Small intestine (tissue), 7 donors: ENCODE data around the gene RETREG1. TPM values are rescaled to one million over a fixed set of nuclear protein-coding genes. Genes with fewer than 3 reads are reported as not detected.

ENCODE experiments used
- DNase-seq, 2 donors: peaks; one replicate each; pipeline versions ENCODE4 v3.0.0 to v3.0.0-alpha.2; 2013
- FAIRE-seq: peaks from 2 replicates; lab custom pipeline; 2012; peaks lifted over from hg19 to GRCh38; lab: Jason Lieb, UNC
- H3K27ac ChIP-seq, 3 donors: one replicate each; pipeline ENCODE4 v1.5.1; 2013; ENCODE audit warnings: low read length in 2 of 3, mild to moderate bottlenecking in 2 of 3, control low read depth in 1 of 3, inconsistent platforms in 1 of 3, low read depth in 1 of 3, moderate library complexity in 1 of 3
- H3K27me3 ChIP-seq, 3 donors: one replicate each; pipeline ENCODE4 v1.6.1; 2013; ENCODE audit warnings: low read length in 3 of 3, inconsistent platforms in 1 of 3; ENCODE audit not compliant: control insufficient read depth in 3 of 3, insufficient read depth in 3 of 3
- H3K36me3 ChIP-seq, 3 donors: one replicate each; pipeline ENCODE4 v1.6.1; 2013; ENCODE audit warnings: low read length in 3 of 3, inconsistent platforms in 1 of 3, low read depth in 1 of 3, mild to moderate bottlenecking in 1 of 3, moderate library complexity in 1 of 3; ENCODE audit not compliant: control insufficient read depth in 3 of 3, insufficient read depth in 2 of 3
- H3K4me1 ChIP-seq, 3 donors: one replicate each; pipeline ENCODE4 v1.6.1; 2013; ENCODE audit warnings: low read length in 2 of 3, inconsistent platforms in 1 of 3, low read depth in 1 of 3, mild to moderate bottlenecking in 1 of 3, moderate library complexity in 1 of 3; ENCODE audit not compliant: control insufficient read depth in 3 of 3, insufficient read depth in 2 of 3
- H3K4me3 ChIP-seq, 3 donors: one replicate each; pipeline ENCODE4 v1.5.1; 2013; ENCODE audit warnings: low read length in 3 of 3, control low read depth in 1 of 3, inconsistent platforms in 1 of 3, low read depth in 1 of 3, mild to moderate bottlenecking in 1 of 3, moderate library complexity in 1 of 3
- H3K9me3 ChIP-seq, 2 donors: one replicate each; pipeline ENCODE4 v1.6.1; 2013; ENCODE audit warnings: low read depth in 1 of 2, low read length in 1 of 2; ENCODE audit not compliant: control insufficient read depth in 2 of 2, insufficient read depth in 1 of 2
- whole genome bisulfite sequencing, 3 donors: extraction: QIAGEN DNeasy Blood & Tissue Kit; methylation state at CpG; one replicate each; pipeline ENCODE4 v1.1.7; 2013; 5-methylcytosine and 5-hydroxymethylcytosine counted together
- polyA plus RNA-seq, 4 donors: library from polyadenylated mRNA; stranded (reverse) in 3 of 4; unstranded in 1 of 4; fragments of 200-250 nt in 3 of 4; fragments of 120-200 nt in 1 of 4; gene quantifications; one replicate each; pipeline versions ENCODE4 v1.2.1 to v1.2.3, GENCODE V29; 2013
- donor health status: healthy with polysubstance abuse.
- donor health status: control.
- donor health status: control.
- donor health status: Bipolar disorder and iron deficiency.
- donor health status: healthy.

RETREG1 gene
- polyA plus RNA-seq, 4 donors: 9.5 to 36.0 (median 18.3) TPM

GRCh38 chr5:16536246-16536645 is 80.6 kb downstream of the RETREG1 start:
- no peak overlapping the region for H3K27ac ChIP-seq

DNA sequence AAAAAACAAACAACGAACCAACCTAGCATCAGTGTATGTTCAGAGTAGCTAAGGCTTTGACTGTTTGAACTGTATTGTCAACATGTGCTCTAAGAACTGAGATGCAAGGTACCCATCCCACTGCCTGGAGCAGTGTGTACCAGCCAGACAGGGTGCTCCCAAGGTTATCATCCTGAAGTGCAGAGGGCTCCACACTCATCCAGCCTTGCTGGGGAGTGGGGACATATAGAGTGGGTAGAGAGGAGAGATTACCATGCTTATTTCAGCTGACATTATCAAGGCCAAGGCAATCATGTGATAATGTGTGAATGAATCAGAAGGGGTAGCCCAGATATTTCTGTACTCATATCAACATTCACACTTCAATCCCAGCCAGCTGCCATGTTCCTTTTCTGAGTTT is 82.5 kb downstream of the RETREG1 start:
- no peaks in the 10 kb centered on the region for H3K36me3 ChIP-seq
- FAIRE-seq (no peak), DNase-seq (peak in 1 of 2 donors; percentile 46)
- H3K9me3 ChIP-seq: peaks cover 0 to 5% of the 10 kb centered on the region in 2 donors
- H3K4me1 ChIP-seq: peaks cover 0 to 31% (median 10%) of the 10 kb centered on the region in 3 donors
- no peaks in the 10 kb centered on the region for H3K27me3 ChIP-seq
- H3K4me3 ChIP-seq: no peak overlapping the region
- no peak overlapping the region for H3K27ac ChIP-seq
- 93 to 96% (median 95%) methylated on average over 1 of the region's 1 CpG for WGBS, 3 donors

More at GRCh38 chr5:16536246-16536645, 80.6 kb downstream of the RETREG1 start:
- FAIRE-seq (no peak), DNase-seq (peak in 1 of 2 donors; percentile 84)
- H3K9me3 ChIP-seq: peaks cover 0 to 5% of the 10 kb centered on the region in 2 donors
- peaks cover 0 to 17% (median 8%) of the 10 kb centered on the region in 3 donors for H3K4me1 ChIP-seq
- H3K27me3 ChIP-seq: no peaks in the 10 kb centered on the region
- H3K36me3 ChIP-seq: no peaks in the 10 kb centered on the region
- no peak overlapping the region for H3K4me3 ChIP-seq
- 21 to 63% (median 39%) methylated on average over 6 of the region's 6 CpGs for WGBS, 3 donors

DNA sequence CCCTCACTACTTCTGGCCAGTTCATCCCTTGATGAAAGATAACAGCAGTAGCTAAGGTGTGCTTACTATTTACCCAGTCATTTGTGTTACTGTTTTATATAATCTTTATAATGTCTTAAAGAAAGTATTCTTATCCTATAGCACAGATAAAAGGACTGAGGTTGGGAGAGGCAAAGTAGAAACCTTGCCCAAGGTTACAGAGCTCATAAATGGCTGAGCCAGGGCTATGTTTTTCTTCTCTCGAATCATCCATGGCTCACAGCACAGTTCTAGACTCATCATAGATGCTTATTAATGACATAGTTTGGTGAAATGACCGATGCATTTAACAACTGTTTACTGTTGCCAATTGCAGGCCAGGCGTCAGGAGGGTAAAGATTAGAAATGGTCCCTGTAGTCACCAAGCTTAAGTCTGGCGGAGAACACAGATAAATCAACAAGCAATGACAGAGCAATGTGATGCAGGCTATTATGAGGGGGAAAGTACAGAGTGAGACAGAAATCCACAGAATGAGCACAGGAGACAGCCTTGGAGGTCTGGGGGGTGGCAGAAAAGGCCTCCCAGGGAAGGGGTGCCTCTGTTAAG is 85.6 kb downstream of the RETREG1 start:
- 19 to 63% (median 45%) methylated on average over 4 of the region's 4 CpGs for WGBS, 3 donors
- no peak for FAIRE-seq

GRCh38 chr5:16529306-16529705 is 87.5 kb downstream of the RETREG1 start:
- WGBS, 3 donors: 12 to 60% (median 39%) methylated on average over 7 of the region's 7 CpGs
- peak; percentile 86 to 89 for DNase-seq
- Histone ChIP-seq H3K4me3 (no peak overlapping the region), H3K27ac (peak overlapping the region in 2 of 3 donors; percentile 33 to 62), H3K36me3 (peaks cover 0 to 4% (median 0%) of the 10 kb centered on the region in 3 donors), H3K9me3 (no peaks in the 10 kb centered on the region), H3K4me1 (peaks cover 0 to 31% (median 11%) of the 10 kb centered on the region in 3 donors), H3K27me3 (no peaks in the 10 kb centered on the region)
- FAIRE-seq: no peak

More for the DNA sequence above, 85.6 kb downstream of the RETREG1 start:
- Histone ChIP-seq H3K36me3 (peaks cover 0 to 4% (median 0%) of the 10 kb centered on the region in 3 donors), H3K9me3 (no peaks in the 10 kb centered on the region), H3K4me1 (peaks cover 0 to 31% (median 11%) of the 10 kb centered on the region in 3 donors), H3K27me3 (no peaks in the 10 kb centered on the region), H3K27ac (peak overlapping the region in 2 of 3 donors; percentile 3 to 40), H3K4me3 (no peak overlapping the region)
- peak; percentile 63 to 73 for DNase-seq

- DNase-seq: no peak
- Histone ChIP-seq H3K27me3 (no peaks in the 10 kb centered on the region), H3K4me3 (no peak overlapping the region), H3K4me1 (peaks cover 0 to 31% (median 11%) of the 10 kb centered on the region in 3 donors), H3K36me3 (peaks cover 0 to 8% (median 0%) of the 10 kb centered on the region in 3 donors), H3K9me3 (no peaks in the 10 kb centered on the region), H3K27ac (no peak overlapping the region)
- FAIRE-seq: no peak
- 41 to 79% (median 70%) methylated on average over 7 of the region's 7 CpGs for WGBS, 3 donors
Measured at GRCh38 chr5:16528382-16529110, 88.3 kb downstream of the RETREG1 start.

GRCh38 chr5:16525651-16526050 is 91.1 kb downstream of the RETREG1 start:
- DNase-seq: no peak
- no peak for FAIRE-seq
- 65 to 85% (median 84%) methylated on average over 4 of the region's 4 CpGs for WGBS, 3 donors
- Histone ChIP-seq H3K4me1 (peaks cover 3 to 40% (median 8%) of the 10 kb centered on the region in 3 donors), H3K4me3 (no peak overlapping the region), H3K27me3 (no peaks in the 10 kb centered on the region), H3K27ac (no peak overlapping the region), H3K9me3 (no peaks in the 10 kb centered on the region), H3K36me3 (peaks cover 0 to 8% (median 0%) of the 10 kb centered on the region in 3 donors)

DNA sequence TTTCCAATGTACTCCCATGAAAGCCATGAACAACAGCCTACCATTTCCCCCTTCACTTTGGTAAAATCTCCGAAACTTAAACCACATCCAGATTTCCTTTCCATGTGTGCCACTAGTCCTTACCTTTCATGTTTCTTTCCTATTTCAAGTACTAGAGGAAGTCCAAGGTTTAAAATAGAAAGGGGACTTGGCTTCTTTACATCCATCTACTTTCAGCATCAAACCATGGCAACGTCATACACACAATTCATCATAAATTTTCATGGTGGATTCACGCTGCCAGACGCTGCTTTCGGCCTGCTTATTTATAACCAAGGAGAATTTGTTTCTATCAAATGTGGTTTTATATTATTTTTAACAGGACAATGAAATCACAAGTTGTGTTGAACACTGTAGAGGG is 92.5 kb downstream of the RETREG1 start:
- H3K4me3 ChIP-seq: no peak overlapping the region
- H3K9me3 ChIP-seq: no peaks in the 10 kb centered on the region
- no peak overlapping the region for H3K27ac ChIP-seq
- 74 to 90% (median 89%) methylated on average over 5 of the region's 5 CpGs for WGBS, 3 donors
- DNase-seq: no peak
- H3K36me3 ChIP-seq: peaks cover 0 to 8% (median 0%) of the 10 kb centered on the region in 3 donors
- peaks cover 3 to 41% (median 5%) of the 10 kb centered on the region in 3 donors for H3K4me1 ChIP-seq
- no peak for FAIRE-seq
- H3K27me3 ChIP-seq: no peaks in the 10 kb centered on the region
